DMS53 treated with DMSO at 0.1 percent for 48 hours (cell line): ENCODE data around the gene RAD1.

Source experiments
- DNase-seq: peaks from one replicate; lab custom pipeline; 2025; ENCODE audit not compliant: unreplicated experiment; lab: John Stamatoyannopoulos, UW

Gene RAD1

DNA sequence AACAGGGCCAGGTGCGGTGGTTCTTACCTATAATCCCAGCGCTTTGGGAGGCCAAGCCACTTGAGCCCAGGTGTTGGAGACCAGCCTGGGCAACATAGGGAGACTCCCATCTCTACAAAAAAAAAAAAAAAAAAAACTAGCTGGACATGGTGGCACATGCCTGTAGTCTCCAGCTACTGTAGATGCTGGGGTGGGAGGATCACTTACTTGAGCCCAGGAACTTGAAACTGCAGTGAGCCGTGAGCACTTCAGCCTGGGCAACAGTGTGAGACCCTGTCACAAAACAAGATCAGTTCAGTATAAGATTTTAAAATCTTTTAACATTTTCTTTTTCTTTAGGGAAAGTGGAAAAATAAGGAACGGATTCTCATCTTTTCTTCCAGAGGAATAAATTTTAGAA is 2.7 kb upstream of the RAD1 start:
- DNase-seq = peak; percentile 67

DNA sequence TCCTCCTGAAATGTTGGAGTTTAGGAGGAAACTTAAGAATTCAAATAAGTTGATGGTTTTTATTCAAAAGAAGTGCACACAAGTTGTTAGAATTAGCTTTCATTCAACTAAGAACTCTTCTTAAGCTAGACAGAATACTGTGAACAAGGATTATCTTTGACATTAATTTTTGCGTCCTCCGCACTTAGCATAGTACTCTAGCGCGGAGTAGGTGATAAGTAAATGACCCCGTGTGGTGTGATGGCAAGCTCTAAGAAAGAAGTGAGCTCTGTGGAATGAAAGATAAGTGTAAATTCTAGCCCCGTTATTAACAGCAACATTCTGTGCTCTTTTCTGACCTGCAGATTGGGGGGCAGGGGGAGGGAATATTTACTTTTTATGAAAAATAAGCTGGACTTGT is 1.2 kb upstream of the RAD1 start:
- no peak for DNase-seq

DNA sequence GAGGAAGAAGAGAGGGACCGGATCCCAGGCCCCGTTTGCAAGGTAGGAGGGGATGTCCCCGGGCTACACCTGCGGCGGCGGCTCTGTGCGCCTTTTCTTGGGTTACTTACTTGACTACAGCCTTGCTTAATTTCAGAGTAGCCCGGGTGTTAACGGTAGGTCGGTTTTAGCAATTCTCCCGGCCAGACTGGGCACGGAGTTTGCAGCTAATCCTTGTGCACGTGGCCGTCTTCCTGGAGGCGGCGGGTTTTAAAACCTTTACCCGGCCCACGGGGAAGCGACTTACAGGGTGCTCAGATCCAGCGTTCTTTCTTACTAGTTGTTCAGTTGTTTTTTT is 520 bp upstream of the RAD1 start:
- DNase-seq = no peak

DNA sequence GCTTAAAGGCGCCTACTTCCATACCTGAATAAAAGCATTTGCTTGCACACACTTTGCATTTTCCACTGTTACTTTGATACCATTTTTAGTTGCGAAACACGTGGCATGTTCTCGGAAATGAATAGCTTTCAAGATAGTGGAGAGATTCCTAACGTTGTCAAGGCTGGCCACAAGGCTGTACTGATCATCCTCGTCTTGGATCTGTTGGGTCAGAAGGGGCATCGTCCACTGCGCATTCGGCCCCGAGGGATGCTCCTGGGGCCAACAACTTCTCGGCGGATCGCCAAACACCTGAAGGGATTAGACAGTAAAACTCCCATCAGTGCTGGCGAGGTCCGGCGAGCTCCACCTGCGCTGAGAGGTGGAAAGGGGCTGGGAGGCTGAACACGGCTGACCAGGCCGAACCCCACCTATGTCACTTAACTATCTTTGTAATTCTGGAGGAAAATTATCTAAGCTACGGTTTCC is 599 bp downstream of the RAD1 start:
- DNase-seq = no peak

DNA sequence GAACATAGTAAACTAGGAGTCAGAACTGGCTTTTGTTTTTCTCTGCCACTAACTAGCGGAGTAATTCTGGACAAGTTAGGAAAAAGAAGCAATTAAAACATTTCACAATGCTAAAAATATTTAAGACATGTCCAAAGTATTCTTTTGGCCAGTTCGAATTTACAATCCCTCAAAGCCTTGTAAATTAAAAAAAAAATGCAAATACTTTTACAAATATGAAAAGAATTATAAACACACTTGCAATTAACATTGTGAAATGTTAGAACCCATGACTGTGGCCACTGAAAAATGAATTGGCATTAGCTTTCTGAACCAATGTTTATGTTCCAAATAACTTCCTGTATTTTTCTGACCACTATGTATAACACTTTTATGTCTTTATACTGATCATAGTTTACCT is 2.2 kb downstream of the RAD1 start:
- no peak for DNase-seq

DNA sequence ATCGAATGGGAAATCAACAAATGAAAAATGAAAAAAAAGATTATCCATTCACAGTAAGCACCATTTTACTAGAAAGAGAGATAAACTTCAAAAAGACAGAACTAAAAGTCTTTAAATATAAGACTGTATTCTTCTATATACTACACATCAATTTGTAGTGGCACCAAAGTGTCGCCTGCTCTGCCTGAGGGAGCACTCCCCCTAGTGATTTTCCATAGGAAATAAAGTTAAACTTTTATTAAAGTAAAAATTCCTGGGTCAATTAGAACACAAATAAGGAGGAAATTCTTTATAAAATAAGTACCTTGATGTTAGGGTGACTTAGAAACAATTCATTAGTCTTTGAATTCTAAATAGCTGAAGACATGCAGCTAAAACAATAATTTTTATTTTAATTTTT is 9.7 kb downstream of the RAD1 start:
- no peak for DNase-seq

DNA sequence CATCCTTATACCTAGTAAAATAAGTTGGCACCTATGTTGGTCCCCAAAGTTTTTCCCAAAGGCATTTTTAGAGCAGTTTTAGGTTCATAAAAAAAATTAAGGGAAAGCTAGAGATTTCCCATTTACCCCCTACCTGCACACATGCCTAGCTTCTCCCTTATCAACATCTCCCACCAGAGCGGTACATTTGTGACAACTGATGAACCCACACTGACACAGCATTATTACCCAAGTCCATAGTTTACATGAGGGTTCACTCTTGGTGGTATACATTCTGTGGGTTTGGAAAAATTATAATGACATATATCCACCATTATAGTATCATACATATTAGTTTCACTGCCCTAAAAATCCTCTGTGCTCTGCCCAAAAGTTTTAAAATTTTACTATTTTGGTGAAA is 12.0 kb downstream of the RAD1 start:
- no peak for DNase-seq

DNA sequence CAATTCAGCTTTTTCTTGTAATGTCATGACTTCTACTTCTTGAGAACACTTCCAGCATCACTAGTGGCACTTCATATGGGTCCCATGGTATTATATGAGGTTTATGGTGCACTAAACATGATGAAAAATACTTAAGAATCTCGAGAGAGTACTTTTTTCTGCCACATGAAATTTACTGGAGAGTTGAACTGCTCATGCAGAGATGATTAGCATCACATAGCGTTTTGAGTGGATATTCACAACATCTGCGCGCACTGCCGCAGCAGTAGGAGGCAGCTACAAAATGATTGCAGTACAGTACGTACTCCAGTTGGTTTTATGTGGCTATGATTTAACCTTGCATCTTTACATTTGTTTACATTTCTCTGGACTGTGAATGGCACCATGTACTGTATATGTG is 14.7 kb downstream of the RAD1 start:
- DNase-seq = no peak

DNA sequence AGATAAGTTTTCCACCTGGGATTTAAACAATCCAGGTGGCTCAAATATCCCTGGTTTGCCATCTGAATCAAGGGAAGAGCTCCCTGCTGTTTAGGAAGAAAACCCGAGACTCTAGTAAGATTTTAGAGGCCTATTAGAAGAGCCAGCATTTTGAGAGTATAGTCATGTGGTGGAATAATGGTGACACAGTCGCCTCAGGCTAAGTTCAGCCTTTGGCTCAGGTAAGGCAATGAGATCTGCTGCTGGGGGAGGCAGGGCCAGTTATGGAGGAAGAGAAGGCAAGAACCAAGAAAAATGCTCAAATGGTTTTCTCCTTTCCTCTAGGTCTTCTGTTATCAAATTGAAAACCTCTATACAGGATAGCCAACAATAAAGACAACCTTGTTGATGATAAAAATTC is 16.2 kb downstream of the RAD1 start:
- no peak for DNase-seq

DNA sequence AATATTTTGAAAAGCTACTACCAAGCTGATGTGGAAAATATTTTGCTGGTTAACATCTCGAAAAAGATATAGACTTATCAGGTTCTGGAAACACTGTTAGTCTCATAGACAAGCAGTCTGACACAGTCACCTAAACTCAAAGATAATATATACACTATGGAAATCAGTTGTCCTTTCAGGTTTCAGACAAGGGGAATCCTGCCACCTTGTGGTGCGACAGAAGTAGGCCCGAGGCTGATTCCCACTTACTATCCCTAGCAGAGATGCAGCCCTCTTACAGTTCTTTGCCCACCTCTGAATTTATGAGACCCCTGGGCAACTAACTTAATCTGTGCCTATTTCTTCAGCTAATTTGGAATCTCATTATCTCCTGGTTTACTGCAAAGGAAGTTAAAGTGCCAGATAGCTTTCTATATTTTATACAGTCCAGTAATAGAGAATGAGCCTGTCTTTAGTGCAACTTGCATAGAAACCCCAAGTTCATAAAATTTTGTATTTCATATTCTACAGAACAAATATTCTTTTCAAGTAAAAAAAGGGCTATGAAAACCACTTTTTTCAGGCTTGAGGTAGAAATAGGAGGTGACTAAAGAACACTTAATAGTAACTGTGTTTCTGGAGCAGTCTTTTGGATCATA is 16.9 kb downstream of the RAD1 start:
- peak; percentile 71 for DNase-seq

DNA sequence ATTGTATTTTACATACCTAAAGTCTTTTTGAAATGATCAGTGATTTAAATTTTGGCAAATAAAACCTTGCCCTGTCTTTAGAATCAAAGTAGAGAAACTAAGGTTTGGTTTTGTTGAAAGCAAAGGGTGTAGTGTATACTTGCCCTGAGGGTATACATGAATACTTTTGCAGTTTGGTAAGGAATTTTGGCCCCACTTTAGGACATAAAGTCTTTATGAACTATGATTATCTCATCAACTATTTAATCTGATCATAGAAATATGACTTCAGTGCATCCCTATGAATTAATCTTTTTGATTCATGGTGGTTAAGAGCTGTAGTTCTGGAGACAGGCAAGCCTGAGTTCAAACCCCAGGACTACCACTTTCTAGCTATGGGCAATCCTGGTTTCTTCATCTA is 17.7 kb downstream of the RAD1 start:
- no peak for DNase-seq

DNA sequence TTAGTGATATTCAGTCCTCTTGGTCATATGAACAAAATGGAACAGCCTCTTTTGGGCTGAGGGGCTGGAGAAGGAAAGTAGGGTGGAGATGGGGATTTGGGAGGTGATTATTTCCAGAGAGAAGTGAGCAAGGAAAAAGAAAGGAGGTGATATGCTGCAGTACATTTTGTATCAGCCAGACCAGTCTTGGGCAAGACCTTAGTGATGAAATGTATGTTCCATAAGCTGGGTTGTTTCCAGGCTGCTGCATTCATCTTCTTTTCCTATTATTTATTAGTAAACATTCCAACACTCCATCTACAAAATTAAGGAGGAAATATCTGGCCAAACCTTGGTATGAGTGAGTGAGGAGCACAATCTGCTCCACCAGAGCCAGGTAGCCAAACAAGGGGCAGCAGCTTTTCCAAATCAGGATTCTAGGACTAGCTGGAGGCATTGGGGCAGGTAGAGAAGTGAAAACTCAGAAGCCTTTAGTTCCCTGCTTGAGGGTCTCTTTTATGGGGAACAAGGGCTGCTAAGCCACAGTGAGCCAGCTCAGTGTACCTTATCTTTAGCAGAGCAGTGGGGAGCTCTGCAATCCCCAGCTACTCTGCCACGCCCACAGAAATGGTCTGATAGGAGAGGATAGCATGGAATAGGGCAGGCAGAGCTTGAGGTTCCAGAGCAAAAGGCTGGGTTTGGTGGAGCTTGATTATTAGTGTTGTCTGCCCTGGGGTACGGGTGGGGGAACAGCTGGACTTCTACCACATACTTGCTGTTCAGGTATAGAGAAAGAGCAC is 19.5 kb downstream of the RAD1 start:
- no peak for DNase-seq

DNA sequence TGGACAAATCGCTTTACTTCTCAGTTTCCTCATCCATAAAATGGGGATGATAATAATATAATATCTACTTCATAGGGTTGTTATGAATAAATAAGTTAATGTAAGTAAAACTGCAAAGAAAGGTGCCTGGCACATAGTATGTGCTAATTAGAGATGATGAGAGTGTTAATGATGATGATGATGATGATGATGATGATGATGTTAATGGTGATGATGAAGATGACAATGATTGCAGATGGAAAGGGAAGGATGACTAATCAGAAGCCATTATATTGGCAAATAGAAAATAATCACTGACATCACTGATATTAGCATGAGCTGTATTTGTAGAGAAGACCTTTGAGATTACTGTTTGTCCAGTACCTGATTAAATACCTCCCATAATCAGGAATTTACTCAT is 20.6 kb downstream of the RAD1 start:
- DNase-seq = no peak

DNA sequence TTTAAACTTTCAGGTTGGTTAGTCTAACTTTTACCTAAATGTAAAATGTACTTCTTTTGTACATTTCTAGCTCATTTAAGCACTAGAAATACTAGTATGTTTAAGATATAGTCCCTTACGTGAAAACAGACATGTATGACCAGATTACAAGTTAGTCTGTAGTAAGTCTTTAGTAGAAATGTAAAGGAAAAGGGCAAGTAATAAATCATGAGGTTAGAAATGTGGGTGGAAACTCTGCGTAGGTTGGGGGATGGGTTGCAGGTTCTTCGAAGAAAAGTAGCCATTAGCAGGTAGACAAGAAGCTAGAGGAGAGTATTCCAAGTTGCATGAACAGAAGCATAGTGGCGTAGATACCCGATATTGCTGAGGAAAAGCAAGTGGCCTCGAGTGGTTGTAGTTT is 22.9 kb downstream of the RAD1 start:
- no peak for DNase-seq

DNA sequence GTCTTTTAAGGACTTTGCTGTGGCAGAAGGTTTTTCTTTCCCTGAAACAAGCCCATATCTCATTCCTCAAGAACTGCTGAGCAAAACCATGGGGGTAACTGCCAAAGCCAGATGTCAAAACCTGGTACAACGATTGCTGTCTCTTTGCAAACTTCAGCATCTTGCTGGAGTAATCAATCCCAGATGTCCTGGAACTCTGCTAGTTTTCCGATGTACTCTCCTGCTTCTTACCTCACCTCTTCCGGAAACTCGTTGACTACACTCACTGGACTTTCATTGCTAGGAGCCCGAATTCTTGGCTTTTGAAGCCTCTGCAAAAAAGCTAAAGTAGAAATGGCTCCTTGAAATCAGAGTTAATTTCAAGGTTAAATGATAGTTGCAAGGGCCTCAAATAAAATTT is 23.3 kb downstream of the RAD1 start:
- DNase-seq = no peak

DNA sequence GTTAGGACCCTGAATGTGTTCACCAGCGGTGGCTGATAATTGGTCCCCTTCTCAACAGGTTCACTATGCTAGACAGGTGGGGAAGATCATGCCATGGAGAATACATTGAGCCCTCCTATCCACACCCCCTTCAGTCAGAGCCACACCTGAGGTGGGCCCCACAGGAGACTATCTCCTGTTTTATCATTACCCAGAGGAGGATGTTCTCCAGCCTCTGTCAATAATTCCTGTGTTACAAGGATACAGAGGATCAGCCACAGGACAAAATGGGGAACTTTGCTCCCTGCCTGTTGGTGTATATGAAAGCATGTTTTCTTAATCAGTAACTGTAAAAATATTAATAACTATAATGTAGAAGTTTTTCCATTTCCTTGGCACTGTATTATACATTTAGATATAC is 25.9 kb downstream of the RAD1 start:
- no peak for DNase-seq

DNA sequence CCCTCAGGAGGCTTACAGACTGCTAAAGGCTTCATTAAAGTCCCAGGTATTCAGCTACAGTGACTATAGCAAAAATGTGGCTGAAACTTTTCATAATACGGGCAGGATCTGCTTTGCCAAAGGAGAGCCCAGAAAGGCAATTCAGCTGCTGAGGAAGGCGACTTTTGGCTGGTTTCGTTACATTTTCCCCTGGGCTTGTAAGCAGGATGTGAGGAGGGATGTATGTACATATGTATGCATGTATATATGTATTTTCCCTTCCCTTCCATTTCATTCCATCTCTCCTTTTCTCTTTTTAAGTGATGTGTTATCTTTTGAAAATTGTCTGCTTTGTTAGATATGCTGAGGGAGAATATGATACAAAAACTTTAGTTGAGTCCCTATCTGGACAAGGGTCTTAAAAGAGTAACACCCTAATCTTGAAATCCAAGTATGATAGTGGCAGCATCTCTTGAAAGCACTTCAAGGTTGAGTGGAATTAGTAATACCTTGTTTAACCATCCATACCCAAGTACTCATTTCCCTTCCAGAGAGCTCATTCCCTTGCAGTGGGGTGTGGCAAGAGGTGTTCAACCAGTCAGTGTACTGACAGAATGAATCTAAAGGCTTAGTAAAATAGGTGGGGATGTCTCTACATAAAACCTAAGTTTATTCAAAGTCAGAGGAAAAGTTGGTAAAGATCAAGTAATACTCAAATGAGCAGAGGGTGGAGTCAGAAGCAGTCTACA is 28.7 kb downstream of the RAD1 start:
- DNase-seq = peak; percentile 35

DNA sequence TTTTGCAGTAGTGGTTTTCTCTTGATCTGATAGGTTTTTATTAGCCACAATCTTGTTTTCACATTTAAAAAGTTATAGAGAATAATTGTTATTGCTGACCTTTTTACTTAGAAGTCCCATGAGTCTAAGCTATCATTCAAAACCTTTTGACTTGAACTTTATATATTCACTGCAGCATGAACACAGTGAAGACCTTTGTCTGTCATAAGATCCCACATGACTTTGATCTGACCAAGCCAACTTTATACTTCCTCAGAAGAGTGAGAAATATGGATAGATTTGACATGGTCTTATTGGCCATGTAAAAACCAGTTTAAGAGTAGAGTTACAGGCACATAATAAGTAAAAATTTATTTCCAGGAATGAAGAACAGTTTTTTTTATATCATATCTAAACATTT is 34.1 kb downstream of the RAD1 start:
- DNase-seq = no peak

DNA sequence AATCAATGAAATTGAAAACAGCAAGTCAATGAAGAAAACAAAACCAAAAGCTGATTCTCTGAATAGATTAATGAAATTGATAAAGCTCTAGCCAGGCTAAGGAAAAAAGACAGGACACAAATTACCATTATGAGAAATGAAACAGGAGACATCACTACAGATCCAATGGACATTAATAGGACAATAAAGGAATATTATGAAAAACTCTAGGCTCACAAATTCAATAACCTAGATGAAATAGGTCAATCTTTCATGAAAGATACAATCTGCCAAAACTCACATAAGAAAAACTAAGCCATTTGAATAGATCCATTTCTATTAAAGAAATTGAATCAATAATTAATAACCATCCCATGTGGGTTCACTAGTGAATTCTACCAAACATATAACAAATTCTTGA is 39.0 kb downstream of the RAD1 start:
- no peak for DNase-seq

DNA sequence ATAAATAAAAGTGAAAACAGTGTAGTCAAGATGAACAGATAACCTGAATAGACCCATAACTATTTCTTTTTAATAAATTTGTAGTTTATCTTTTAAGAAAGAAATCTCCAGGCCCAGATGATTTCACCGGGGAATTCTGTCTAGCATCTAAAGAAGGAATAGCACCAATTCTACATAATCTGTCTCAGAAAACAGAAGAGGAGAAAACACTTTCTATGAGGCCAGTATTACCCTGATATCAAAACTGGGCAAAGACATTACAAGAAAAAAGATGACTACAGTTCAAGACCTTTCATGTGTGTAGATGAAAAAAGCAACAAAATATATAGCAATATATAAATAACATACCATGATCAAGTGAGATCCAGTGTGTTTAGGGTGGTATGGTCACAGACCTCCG is 44.9 kb downstream of the RAD1 start:
- no peak for DNase-seq

DNA sequence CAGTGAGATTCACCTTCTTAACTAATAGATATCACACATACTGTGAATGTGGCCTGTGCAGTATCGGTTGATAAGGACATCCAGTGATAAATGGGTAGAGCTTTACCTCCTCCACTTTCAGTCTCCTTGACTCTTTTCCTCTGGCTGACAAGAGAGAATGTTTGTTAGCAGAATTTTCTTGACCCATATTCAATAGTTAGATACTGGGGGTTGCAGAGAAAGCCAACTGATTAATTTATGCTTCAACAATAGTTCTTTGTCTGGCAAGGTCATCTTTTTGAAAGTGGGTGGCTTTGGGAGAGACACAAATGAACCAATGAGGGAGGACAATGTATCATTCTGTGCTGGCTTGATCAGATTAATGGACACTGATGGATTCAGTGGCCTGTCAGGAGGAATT is 46.0 kb downstream of the RAD1 start:
- no peak for DNase-seq

DNA sequence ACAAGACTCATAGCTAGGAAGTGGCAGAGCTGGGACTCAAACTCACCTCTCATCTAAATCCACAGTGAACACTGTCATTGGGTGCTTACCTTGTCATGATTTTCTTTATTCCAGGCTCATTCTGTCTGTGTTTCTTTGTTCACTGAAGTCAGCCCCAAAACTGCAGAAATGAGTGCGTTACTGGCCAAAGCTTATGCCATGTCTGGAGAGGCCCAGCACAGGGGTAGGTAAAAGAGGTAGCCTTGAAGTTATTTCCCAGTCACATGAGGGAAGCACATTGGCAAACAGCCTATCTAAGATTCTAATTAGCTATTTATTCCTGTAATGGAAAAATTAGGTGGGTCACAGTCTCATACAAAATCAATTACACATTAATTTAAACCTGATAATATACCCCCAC is 46.5 kb downstream of the RAD1 start:
- no peak for DNase-seq
